ENCODE data around the gene NUDT13.

- TF ChIP-seq CTCF (IDR thresholded peaks at IDR 0.05), result no peak
- no peak for TF ChIP-seq POLR2A (IDR thresholded peaks at IDR 0.05)
These were observed 7.9 kb downstream of the NUDT13 start for GRCh38 chr10:73117976-73118743.

All from right lobe of liver (tissue), 4 donors.